ENCODE data around the gene GRIK4. TPM values are rescaled to one million over a fixed set of nuclear protein-coding genes. Genes with fewer than 3 reads are reported as not detected.

Gene GRIK4
- polyA plus RNA-seq, 1 donor from 2014 or later: 3.4 TPM

DNA sequence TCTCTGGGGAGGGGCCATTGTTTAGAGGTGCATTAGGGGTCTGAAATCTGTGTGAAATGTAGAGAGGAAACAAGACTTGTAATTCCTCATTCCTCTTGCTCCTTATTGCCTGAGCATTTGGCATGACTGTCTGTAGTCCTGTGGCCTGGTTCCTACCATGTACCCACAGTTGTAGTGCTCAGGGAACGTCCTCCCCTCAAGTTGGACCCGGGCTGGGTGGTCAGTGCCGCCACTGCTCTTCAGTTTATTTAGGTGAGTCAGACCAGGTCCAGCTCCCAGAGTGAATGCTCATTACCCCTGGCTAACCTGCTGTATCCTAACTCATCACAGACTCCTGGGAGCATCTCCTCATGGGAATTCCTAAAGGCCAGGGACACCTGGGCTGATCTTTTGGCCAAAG is 139.8 kb downstream of the GRIK4 start:
- Histone ChIP-seq H4K20me1 (ENCODE audit: insufficient read depth) (no peaks in the 10 kb centered on the region), H3F3A (ENCODE audit: insufficient read depth, low read length, poor library complexity, severe bottlenecking) (no peaks in the 10 kb centered on the region), H3K9me3 (ENCODE audit: low read length) (no peaks in the 10 kb centered on the region), H3K27me3 (ENCODE audit: insufficient read depth, low read depth, low read length) (no peaks in the 10 kb centered on the region), H3K4me2 (ENCODE audit: low read length) (no peak overlapping the region), H3K4me3 (ENCODE audit: low read length) (no peak overlapping the region), H3K27ac (ENCODE audit: low read length) (no peak overlapping the region), H3K79me2 (replicated peaks; ENCODE audit: insufficient read depth, low read length) (no peaks in the 10 kb centered on the region), H3K9me2 (ENCODE audit: insufficient read depth, low read length) (no peaks in the 10 kb centered on the region), H2AFZ (ENCODE audit: low read depth, low read length) (no peak overlapping the region), H3K36me3 (ENCODE audit: insufficient read depth, low read length) (no peaks in the 10 kb centered on the region), H3K9ac (ENCODE audit: low read length) (no peak overlapping the region)
- TF ChIP-seq POLR2AphosphoS5 (IDR thresholded peaks at IDR 0.05) (no peak), RAD21 (conservative IDR thresholded peaks at IDR 0.05) (no peak)

- Histone ChIP-seq H3F3A (ENCODE audit: insufficient read depth, low read length, poor library complexity, severe bottlenecking) (no peaks in the 10 kb centered on the region), H3K27me3 (ENCODE audit: insufficient read depth, low read depth, low read length) (no peaks in the 10 kb centered on the region), H4K20me1 (ENCODE audit: insufficient read depth) (no peaks in the 10 kb centered on the region), H3K27ac (ENCODE audit: low read length) (no peak overlapping the region), H3K4me2 (ENCODE audit: low read length) (no peak overlapping the region), H3K9ac (ENCODE audit: low read length) (no peak overlapping the region), H2AFZ (ENCODE audit: low read depth, low read length) (no peak overlapping the region), H3K9me2 (ENCODE audit: insufficient read depth, low read length) (no peaks in the 10 kb centered on the region), H3K36me3 (ENCODE audit: insufficient read depth, low read length) (no peaks in the 10 kb centered on the region), H3K79me2 (replicated peaks; ENCODE audit: insufficient read depth, low read length) (no peaks in the 10 kb centered on the region), H3K4me3 (ENCODE audit: low read length) (no peak overlapping the region), H3K9me3 (ENCODE audit: low read length) (no peaks in the 10 kb centered on the region)
- TF ChIP-seq, protein P1, sequence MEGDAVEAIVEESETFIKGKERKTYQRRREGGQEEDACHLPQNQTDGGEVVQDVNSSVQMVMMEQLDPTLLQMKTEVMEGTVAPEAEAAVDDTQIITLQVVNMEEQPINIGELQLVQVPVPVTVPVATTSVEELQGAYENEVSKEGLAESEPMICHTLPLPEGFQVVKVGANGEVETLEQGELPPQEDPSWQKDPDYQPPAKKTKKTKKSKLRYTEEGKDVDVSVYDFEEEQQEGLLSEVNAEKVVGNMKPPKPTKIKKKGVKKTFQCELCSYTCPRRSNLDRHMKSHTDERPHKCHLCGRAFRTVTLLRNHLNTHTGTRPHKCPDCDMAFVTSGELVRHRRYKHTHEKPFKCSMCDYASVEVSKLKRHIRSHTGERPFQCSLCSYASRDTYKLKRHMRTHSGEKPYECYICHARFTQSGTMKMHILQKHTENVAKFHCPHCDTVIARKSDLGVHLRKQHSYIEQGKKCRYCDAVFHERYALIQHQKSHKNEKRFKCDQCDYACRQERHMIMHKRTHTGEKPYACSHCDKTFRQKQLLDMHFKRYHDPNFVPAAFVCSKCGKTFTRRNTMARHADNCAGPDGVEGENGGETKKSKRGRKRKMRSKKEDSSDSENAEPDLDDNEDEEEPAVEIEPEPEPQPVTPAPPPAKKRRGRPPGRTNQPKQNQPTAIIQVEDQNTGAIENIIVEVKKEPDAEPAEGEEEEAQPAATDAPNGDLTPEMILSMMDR (IDR thresholded peaks at IDR 0.05; ENCODE audit: poor library complexity, severe bottlenecking): no peak
- no peak for TF ChIP-seq RAD21 (conservative IDR thresholded peaks at IDR 0.05)
- no peak for TF ChIP-seq TAF1 (IDR thresholded peaks at IDR 0.05; ENCODE audit: low read depth)
- no peak for TF ChIP-seq SMC3 (conservative IDR thresholded peaks at IDR 0.05; ENCODE audit: poor library complexity)
- TF ChIP-seq EZH2 (IDR thresholded peaks at IDR 0.05; ENCODE audit: borderline replicate concordance, insufficient read depth, low read length, poor library complexity, severe bottlenecking): no peak
Measured at GRCh38 chr11:120651836-120652235, 140.3 kb downstream of the GRIK4 start.

DNA sequence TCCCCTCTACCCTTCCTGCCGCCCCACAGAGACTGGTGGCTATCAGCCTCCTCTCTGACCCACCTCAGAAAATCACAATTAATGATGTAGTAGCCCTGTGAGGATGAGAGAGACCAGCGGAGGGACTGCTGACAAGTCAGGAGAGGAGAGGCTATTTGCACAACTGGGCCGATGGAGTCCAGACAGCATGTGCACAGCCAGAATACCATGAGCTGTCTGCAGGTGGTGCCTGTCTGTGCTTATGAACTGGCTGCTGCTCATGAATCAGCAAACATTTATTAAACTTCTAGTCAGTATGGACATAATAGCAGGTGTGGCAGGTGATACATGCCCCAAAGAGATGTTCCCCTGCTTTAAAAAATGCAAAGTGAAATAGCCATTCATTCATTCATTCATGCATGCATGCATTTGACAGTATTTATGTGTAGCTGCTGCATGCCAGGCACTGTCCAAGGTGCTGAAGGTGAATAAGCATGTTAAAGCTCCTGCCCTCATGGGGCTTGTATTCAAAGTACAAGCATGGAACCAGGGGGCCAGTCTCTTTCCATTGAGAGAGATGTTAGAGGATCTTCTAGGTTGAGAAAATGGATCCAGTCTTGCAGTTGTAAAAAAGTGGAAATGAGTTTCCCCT is 141.3 kb downstream of the GRIK4 start:
- H3F3A ChIP-seq (ENCODE audit: insufficient read depth, low read length, poor library complexity, severe bottlenecking): no peaks in the 10 kb centered on the region
- no peak overlapping the region for H3K4me2 ChIP-seq (ENCODE audit: low read length)
- TF ChIP-seq, protein P1 (IDR thresholded peaks at IDR 0.05; ENCODE audit: poor library complexity, severe bottlenecking): no peak
- no peak overlapping the region for H3K9ac ChIP-seq (ENCODE audit: low read length)
- H3K4me3 ChIP-seq (ENCODE audit: low read length): no peak overlapping the region
- H3K9me2 ChIP-seq (ENCODE audit: insufficient read depth, low read length): no peaks in the 10 kb centered on the region
- no peak overlapping the region for H3K27ac ChIP-seq (ENCODE audit: low read length)
- H3K79me2 ChIP-seq (replicated peaks; ENCODE audit: insufficient read depth, low read length): no peaks in the 10 kb centered on the region
- no peak overlapping the region for H2AFZ ChIP-seq (ENCODE audit: low read depth, low read length)
- no peaks in the 10 kb centered on the region for H3K27me3 ChIP-seq (ENCODE audit: insufficient read depth, low read depth, low read length)
- no peaks in the 10 kb centered on the region for H4K20me1 ChIP-seq (ENCODE audit: insufficient read depth)
- no peaks in the 10 kb centered on the region for H3K9me3 ChIP-seq (ENCODE audit: low read length)
- H3K36me3 ChIP-seq (ENCODE audit: insufficient read depth, low read length): no peaks in the 10 kb centered on the region

All from neural cell (in vitro differentiated cells).